Stimulated activated CD4-positive, alpha-beta T cell treated with anti-CD3 and anti-CD28 coated beads, Interleukin-2, amount 100 ng/mL, for 4 hours (primary cell): ENCODE data around the gene AKAP14.
"Not testable (repeated sequence)": the region's sequence is repeated elsewhere in the genome, so short reads cannot be mapped to it uniquely, and the experiment has no call there.

Experiments
- DNase-seq: peaks from one replicate; pipeline ENCODE4 v3.0.0-alpha.2; 2020; ENCODE audit warnings: low read depth

AKAP14 gene

DNA sequence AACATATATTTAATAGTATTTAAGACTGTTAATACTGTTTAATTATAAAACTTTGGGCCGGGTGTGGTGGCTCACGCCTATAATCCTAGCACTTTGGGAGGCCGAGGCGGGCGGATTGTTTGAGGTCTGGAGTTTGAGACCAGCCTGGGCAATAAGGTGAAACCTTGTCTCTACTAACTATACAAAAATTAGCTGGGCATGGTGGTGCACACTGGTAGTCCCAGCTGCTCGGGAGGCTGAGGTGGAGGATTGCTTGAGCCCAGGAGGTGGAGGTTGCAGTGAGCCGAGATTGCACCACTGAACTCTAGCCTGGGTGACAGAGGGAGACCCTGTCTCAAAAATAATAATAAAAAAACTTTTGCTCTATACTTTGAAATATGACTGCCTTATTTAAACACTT is 26.7 kb downstream of the AKAP14 start:
- not testable (repeated sequence) for DNase-seq

GRCh38 chrX:119935215-119935874 is 39.7 kb downstream of the AKAP14 start:
- no peak for DNase-seq

- DNase-seq: no peak
Observed at GRCh38 chrX:119941336-119941735, 45.6 kb downstream of the AKAP14 start.

- DNase-seq: no peak
Observed at GRCh38 chrX:119942173-119942819, 46.6 kb downstream of the AKAP14 start.

- DNase-seq: no peak
Observed at GRCh38 chrX:119942831-119943184, 47.1 kb downstream of the AKAP14 start.

DNA sequence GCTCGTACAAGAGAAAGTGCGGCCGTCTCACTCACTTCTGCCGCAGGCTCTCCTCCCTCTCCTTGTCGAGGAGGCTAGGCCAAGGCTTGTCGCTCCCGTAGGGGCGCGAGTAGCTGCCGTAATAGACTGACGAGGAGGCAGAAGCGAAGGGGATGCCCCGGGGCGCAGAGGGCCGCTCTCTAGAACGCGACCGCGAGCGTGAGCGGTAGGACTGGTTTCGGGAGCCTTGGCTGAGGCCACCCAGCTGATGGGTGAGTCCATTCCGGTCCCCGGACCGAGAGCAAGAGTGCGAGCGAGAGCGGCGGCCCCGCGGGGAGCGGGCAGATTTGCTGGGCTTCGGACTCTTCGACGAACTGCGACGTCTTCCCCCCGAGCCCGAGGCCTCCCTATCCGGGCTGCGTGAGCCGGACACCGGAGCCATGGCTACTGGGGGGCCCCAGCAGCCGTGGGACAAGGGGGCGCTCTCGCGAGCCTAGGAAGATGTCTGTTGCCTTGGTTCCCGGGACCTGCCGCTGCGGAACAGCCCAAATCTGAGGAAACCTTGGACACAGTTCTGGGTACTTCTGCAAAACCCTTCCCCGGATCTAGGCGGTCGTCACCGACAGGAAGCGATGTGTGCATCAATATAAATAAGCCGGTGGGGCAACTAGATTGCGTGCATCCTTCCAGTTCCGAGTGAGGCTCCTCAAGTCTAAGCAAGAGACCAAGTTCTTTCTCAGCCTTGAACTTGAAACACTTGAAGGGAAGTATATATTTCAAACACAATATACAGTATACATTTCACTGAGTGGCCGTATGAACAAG is 47.7 kb downstream of the AKAP14 start, which contains the start of gene NKAP:
Gene NKAP (minus strand): TSS at position 567 of the 804 bp plus-strand sequence. CDS start 146 bp downstream, at position 421.
- peak; percentile 61 for DNase-seq

DNA sequence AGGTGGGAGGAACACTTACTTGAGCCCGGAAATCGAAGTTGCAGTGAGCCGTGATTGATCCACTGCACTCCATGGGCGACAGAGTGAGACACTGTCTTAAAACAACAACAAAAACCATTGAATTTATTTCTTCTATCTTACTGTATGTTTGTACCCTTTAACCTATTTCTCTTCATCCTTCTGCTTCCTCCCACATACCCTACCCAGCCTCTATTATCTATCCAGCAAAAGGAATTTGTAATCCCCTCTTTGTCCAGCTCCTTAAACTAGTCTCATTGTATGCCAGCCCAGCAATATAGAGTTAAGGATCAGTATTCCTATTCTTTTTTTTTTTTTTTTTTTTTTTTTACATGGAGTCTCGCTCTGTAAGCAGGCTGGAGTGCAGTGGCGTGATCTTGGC is 49.8 kb downstream of the AKAP14 start:
- no peak for DNase-seq

GRCh38 chrX:119948381-119948780 is 52.7 kb downstream of the AKAP14 start:
- no peak for DNase-seq

- DNase-seq: no peak
Observed at GRCh38 chrX:119954374-119954773, 58.7 kb downstream of the AKAP14 start.

DNA sequence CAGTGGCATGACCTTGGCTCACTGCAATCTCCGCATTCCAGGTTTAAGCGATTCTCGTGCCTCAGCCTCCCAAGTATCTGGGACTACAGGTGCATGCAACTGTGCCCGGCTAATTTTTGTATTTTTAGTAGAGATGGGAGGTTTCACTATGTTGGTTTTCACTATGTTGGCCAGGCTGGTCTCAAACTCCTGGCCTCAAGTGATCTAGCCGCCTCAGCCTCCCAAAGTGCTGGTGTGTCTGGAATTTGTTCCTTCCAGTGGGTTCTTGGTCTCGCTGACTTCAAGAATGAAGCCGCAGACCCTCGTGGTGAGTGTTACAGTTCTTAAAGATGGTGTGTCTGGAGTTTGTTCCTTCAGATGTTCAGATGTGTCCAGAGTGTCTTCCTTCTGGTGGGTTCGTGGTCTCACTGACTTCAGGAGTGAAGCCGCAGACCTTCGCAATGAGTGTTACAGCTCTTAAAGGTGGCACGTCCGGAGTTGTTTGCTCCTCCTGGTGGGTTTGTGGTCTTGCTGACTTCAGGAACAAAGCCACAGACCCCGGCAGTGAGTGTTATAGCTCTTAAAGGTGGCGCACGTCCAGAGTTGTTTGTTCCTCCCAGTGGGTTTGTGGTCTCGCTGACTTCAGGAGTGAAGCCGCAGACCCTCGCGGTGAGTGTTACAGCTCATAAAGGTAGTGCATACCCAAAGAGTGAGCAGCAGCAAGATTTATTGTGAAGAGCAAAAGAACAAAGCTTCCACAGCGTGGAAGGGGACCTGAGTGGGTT is 60.3 kb downstream of the AKAP14 start:
- not testable (repeated sequence) for DNase-seq

DNA sequence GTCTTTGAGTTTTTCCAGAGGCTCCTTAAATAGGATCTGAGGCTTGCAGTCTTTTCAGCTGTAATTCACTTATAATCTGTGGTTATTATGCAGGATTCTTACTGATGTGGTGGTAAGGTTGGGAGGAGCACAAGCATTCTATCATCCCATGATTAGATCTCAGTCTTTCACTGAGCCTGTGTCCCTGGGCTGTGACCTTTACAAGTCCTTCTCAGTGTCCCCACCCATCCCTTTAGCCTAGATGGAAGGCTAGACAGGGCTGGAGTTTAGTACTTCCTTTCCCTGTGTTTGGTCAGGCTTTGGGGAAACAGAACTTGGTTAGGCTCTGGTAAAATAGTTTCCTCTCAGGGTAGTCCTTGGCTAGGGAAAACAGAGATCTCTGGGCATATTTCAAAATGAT is 64.9 kb downstream of the AKAP14 start:
- DNase-seq: no peak

- not testable (repeated sequence) for DNase-seq
Observed at GRCh38 chrX:119966837-119967236, 71.1 kb downstream of the AKAP14 start.
